Suprapubic skin (tissue), 3 donors: Measurements from ENCODE around the gene NLRC3.

Experiments
- CTCF ChIP-seq, 2 donors: fragments of 200-600 bp in 1 of 2; fragments of 450-650 bp in 1 of 2; sonication (generic) in 1 of 2; IDR thresholded peaks; one replicate each; pipeline ENCODE4 v1.5.1; 2016 to 2019; ENCODE audit warnings: antibody characterized with exemption in 2 of 2, mild to moderate bottlenecking in 1 of 2, moderate library complexity in 1 of 2
- POLR2A ChIP-seq, 2 donors: fragments of 450-650 bp; IDR thresholded peaks; one replicate each; pipeline ENCODE4 v1.6.1; 2017; ENCODE audit warnings: antibody characterized with exemption in 2 of 2, mild to moderate bottlenecking in 2 of 2, moderate library complexity in 2 of 2

DNA sequence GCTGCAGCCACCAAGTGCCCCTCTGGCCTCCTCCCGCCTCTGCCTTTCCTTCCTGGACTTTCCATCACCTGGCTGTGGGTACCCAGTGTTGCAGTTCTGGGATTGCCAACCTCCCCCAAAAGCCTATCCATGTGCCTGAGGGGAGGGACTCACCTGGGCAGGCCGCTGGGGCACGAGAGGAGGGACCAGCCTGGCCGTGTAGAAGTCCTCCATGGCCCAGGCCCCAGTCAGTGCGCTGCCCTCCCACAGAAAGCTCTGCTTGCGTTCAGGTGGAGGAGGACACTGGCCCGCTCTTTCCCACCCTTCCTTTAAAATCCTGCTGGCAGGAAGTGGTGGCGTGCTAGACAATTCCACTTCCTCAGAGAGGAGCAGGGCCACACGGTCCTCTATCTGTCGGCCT, 20.0 kb upstream of the NLRC3 start:
- TF ChIP-seq CTCF (IDR thresholded peaks at IDR 0.05) (no peak), POLR2A (IDR thresholded peaks at IDR 0.05) (no peak)
